Stomach smooth muscle (tissue), 2 donors: ENCODE data around the gene TCOF1.
A peak's percentile ranks its signal among the peaks of the same experiment; 100 is the strongest.

Experiments used
- H3K27ac ChIP-seq: one replicate; pipeline ENCODE4 v1.7.0; 2013; ENCODE audit warnings: mild to moderate bottlenecking, low read length, inconsistent platforms
- H3K27me3 ChIP-seq, 2 donors: one replicate each; pipeline ENCODE4 v1.7.0; 2013; ENCODE audit warnings: low read length in 2 of 2; ENCODE audit not compliant: insufficient read depth in 2 of 2, control insufficient read depth in 1 of 2
- H3K36me3 ChIP-seq, 2 donors: one replicate each; pipeline ENCODE4 v1.7.0; 2013; ENCODE audit warnings: low read length in 2 of 2; ENCODE audit not compliant: control insufficient read depth in 2 of 2, insufficient read depth in 2 of 2
- H3K4me1 ChIP-seq: one replicate; pipeline ENCODE4 v1.7.0; 2013; ENCODE audit warnings: low read length; ENCODE audit not compliant: control insufficient read depth, insufficient read depth
- H3K4me3 ChIP-seq, 2 donors: one replicate each; pipeline ENCODE4 v1.7.0; 2013; ENCODE audit warnings: low read length in 2 of 2
- H3K9ac ChIP-seq, 2 donors: one replicate each; pipeline ENCODE4 v1.7.0; 2013; ENCODE audit warnings: low read length in 2 of 2, mild to moderate bottlenecking in 1 of 2
- H3K9me3 ChIP-seq, 2 donors: one replicate each; pipeline ENCODE4 v1.7.0; 2013; ENCODE audit warnings: low read length in 2 of 2; ENCODE audit not compliant: control insufficient read depth in 2 of 2
- donor health status: healthy.
- donor health status: Pancreatic carcinoma.

The TCOF1 gene

DNA sequence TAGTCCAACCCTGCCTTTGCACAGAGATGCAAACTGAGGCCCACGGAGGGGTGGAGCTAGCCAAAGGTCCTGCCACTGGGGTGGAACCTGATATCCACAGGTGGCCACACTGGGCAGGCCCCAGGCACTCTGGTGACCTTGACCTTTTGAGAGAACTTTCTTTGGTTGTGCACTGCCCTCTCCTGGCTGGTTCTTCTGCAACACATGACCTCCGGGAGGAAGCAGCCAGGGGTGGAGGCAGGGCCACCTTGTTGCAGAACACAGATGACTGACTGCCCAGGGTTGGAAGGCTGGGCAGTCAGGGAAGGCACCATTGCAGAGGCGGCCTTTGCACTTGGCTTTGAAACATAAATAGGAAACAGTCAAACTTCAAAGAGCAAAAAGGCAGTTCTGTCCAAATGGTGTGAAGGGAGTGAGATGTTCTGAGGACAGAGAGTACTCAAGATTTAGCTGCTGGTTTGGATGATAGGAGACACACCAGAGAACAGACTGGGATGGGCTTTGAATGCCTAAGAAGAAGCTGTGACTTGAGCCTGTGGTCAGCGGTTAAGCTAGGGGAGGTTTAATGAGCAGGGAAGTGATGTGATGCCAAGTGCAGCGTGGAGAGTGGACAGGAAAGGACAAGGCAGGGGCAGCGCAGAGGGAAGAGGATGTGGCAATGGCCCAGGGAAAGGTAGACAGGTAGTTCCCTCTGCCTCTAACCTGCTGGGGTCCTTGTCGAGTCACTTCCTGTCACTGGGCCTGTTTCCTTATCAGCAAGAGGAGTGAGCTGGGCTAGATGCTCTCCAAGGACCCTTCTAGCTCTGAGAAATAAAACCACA, 6.8 kb upstream of the TCOF1 start:
- H3K9ac ChIP-seq: no peak overlapping the region
- no peak overlapping the region for H3K4me3 ChIP-seq
- no peaks in the 10 kb centered on the region for H3K36me3 ChIP-seq
- H3K27ac ChIP-seq: no peak overlapping the region
- no peaks in the 10 kb centered on the region for H3K9me3 ChIP-seq
- no peaks in the 10 kb centered on the region for H3K4me1 ChIP-seq
- H3K27me3 ChIP-seq: no peaks in the 10 kb centered on the region

- H3K4me1 ChIP-seq: peaks cover 5% of the 10 kb centered on the region
- H3K9me3 ChIP-seq: no peaks in the 10 kb centered on the region
- H3K36me3 ChIP-seq: no peaks in the 10 kb centered on the region
- no peaks in the 10 kb centered on the region for H3K27me3 ChIP-seq
- H3K27ac ChIP-seq: no peak overlapping the region
- no peak overlapping the region for H3K9ac ChIP-seq
- H3K4me3 ChIP-seq: no peak overlapping the region
These were observed 5.1 kb upstream of the TCOF1 start for GRCh38 chr5:150352244-150353031.

DNA sequence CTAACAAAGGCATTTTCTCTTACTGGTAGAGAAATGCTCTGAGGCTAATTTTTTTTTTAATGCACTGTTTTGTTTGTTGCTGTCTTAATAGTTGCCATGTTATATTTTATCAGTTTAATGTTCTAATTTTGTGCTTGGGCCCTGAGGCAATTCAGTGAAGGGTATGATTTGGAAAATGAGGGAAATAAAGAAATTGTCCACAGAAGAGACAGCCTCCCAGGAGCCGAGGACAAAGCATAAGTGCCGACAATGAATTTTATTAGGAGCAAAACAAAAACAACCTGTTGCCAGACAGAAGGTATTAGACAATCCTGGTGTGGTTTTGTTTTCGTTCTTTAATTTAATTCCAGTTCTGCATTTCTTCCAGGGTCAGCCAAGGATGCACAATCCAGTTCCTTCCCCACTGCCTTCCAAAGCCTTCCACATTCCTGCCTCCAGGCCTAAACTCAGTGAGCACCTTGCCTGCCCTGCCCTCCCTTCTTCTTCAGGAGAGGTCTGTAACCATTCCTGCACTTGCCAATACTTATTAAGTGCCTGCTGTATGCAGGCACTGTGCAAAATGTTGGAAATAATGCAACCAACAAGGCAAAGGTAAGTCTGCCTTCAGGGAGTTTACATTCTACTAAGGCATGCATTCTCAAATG, 4.3 kb upstream of the TCOF1 start:
- Histone ChIP-seq H3K4me1 (peaks cover 10% of the 10 kb centered on the region), H3K36me3 (no peaks in the 10 kb centered on the region), H3K27me3 (no peaks in the 10 kb centered on the region), H3K9ac (no peak overlapping the region), H3K4me3 (no peak overlapping the region), H3K27ac (no peak overlapping the region), H3K9me3 (no peaks in the 10 kb centered on the region)

- Histone ChIP-seq H3K9ac (no peak overlapping the region), H3K9me3 (no peaks in the 10 kb centered on the region), H3K27me3 (no peaks in the 10 kb centered on the region), H3K4me3 (no peak overlapping the region), H3K4me1 (peaks cover 19% of the 10 kb centered on the region), H3K27ac (no peak overlapping the region), H3K36me3 (peaks cover 0 to 4% of the 10 kb centered on the region in 2 donors)
These were observed 1.7 kb upstream of the TCOF1 start for GRCh38 chr5:150355791-150356190.

GRCh38 chr5:150356575-150357294, 762 bp upstream of the TCOF1 start:
- no peaks in the 10 kb centered on the region for H3K9me3 ChIP-seq
- H3K27ac ChIP-seq: peak overlapping the region; percentile 11
- no peaks in the 10 kb centered on the region for H3K27me3 ChIP-seq
- peak overlapping the region; percentile 39 to 55 for H3K9ac ChIP-seq
- H3K4me3 ChIP-seq: peak overlapping the region; percentile 74 to 85
- H3K4me1 ChIP-seq: peaks cover 19% of the 10 kb centered on the region
- peaks cover 8 to 13% of the 10 kb centered on the region in 2 donors for H3K36me3 ChIP-seq

DNA sequence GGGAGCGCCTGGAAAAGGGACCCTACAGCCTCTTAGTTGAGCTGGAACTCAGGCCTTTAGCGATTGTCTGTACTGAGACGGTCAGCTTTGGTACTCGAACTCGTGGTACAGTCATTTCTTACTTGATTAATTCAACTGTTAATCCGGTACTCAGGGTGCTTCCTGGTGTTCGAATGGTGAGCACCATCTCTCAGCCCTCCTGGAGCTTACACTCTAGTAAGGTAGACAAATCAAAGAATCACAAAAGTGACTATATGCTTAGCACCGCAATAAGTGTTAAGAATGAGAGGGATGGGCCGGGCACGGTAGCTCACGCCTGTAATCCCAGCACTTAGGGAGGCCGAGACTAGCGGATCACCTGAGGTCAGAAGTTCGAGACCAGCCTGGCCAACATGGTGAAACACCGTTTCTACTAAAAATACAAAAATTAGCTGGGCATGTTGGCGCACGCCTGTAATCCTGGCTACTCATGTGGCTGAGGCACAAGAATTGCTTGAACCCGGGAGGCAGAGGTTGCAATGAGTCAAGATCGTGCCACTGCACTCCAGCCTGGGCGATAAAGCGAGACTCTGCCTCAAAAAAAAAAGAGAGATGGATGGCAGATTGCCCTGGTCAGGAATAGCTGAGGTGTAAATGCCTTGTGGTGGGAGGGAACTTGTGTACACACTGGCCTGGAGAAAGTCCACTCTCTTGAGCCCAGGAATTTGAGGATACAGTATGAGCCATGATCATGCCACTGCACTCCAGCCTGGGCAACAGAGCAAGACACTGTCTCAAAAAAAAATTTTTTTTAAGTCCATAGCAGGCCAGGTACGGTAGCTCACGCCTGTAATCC, 981 bp downstream of the TCOF1 start:
- no peaks in the 10 kb centered on the region for H3K27me3 ChIP-seq
- no peaks in the 10 kb centered on the region for H3K9me3 ChIP-seq
- peaks cover 19% of the 10 kb centered on the region for H3K4me1 ChIP-seq
- H3K36me3 ChIP-seq: peaks cover 10 to 30% of the 10 kb centered on the region in 2 donors
- peak overlapping the region; percentile 63 to 75 for H3K9ac ChIP-seq
- H3K27ac ChIP-seq: no peak overlapping the region
- H3K4me3 ChIP-seq: peak overlapping the region; percentile 54 to 85

GRCh38 chr5:150361301-150361700, 3.8 kb downstream of the TCOF1 start:
- Histone ChIP-seq H3K27ac (no peak overlapping the region), H3K36me3 (peaks cover 27 to 49% of the 10 kb centered on the region in 2 donors)

GRCh38 chr5:150363185-150363584, 5.7 kb downstream of the TCOF1 start:
- H3K27me3 ChIP-seq: no peaks in the 10 kb centered on the region
- H3K4me3 ChIP-seq: no peak overlapping the region
- no peak overlapping the region for H3K9ac ChIP-seq
- H3K27ac ChIP-seq: no peak overlapping the region
- H3K9me3 ChIP-seq: no peaks in the 10 kb centered on the region
- peaks cover 9% of the 10 kb centered on the region for H3K4me1 ChIP-seq
- H3K36me3 ChIP-seq: peaks cover 36 to 59% of the 10 kb centered on the region in 2 donors

More at GRCh38 chr5:150361301-150361700, 3.8 kb downstream of the TCOF1 start:
- Histone ChIP-seq H3K9ac (no peak overlapping the region), H3K9me3 (no peaks in the 10 kb centered on the region), H3K4me1 (peaks cover 19% of the 10 kb centered on the region), H3K27me3 (no peaks in the 10 kb centered on the region), H3K4me3 (no peak overlapping the region)

DNA sequence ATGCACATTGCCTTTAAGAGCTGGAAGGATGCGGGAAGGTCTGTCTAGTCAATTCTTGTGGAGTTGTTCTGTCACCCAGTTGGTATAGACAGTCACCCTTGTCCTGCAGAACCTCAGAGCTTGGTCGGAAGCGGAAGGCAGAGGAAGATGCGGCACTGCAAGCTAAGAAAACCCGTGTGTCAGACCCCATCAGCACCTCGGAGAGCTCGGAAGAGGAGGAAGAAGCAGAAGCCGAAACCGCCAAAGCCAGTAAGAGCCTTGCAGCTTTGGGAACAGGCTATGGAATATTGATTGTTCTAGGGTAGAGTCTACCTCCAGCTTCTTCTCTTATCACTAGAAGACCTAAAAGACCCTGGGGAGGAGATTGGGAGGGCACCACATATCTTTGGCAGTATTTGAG, 6.5 kb downstream of the TCOF1 start:
- no peaks in the 10 kb centered on the region for H3K9me3 ChIP-seq
- peaks cover under 1% of the 10 kb centered on the region for H3K4me1 ChIP-seq
- H3K27ac ChIP-seq: no peak overlapping the region
- peaks cover 45 to 66% of the 10 kb centered on the region in 2 donors for H3K36me3 ChIP-seq
- no peak overlapping the region for H3K4me3 ChIP-seq
- no peak overlapping the region for H3K9ac ChIP-seq
- no peaks in the 10 kb centered on the region for H3K27me3 ChIP-seq
